NCI-H510A treated with DMSO at 0.1 percent for 48 hours (cell line): ENCODE results near the gene ATP6V0D1.
"Not testable (repeated sequence)": the region's sequence is repeated elsewhere in the genome, so short reads cannot be mapped to it uniquely, and the experiment has no call there.

Experiments
- DNase-seq: peaks from one replicate; lab custom pipeline; 2025; lab: John Stamatoyannopoulos, UW

Gene ATP6V0D1

DNA sequence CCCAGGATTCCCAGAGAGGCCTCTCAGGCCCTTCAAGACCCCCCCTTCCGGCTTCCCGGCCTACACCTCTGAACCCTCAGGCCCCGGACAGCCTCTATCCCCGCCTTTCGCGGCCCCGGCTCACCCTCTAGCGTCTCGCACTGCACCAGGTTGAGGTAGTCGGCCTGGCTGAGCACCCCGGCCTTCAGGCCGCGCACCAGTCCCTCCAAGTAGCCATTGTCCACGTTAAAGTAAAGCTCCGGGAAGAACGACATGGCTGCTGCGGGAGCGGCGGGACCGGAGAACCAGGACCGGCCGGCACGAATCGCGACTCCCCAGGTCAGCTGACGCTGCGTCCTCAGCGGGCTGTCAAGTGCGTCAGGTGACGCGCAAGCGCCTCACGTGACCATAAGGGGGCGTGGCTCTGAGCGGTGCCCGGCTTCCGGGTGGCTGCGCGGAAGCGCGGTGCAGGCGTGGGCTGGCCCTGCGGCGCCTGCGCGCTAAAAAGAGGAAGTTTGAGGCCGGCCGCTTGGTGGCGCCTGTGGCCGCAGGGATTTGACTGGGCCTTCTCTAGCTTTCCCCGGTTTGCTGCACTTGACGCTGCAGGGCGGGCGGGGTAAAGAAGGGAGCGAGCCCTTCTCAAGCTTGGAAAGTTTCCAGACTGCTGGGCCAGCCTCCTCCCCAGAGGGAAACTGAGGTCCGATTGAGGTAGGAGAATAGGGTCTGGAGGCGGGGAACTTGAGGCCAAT is at the start of gene ATP6V0D1:
ATP6V0D1 (minus strand) TSS at position 325 of the 728 bp plus-strand sequence; CDS start at position 254, 71 bp downstream.
- DNase-seq, result peak; percentile 91

DNA sequence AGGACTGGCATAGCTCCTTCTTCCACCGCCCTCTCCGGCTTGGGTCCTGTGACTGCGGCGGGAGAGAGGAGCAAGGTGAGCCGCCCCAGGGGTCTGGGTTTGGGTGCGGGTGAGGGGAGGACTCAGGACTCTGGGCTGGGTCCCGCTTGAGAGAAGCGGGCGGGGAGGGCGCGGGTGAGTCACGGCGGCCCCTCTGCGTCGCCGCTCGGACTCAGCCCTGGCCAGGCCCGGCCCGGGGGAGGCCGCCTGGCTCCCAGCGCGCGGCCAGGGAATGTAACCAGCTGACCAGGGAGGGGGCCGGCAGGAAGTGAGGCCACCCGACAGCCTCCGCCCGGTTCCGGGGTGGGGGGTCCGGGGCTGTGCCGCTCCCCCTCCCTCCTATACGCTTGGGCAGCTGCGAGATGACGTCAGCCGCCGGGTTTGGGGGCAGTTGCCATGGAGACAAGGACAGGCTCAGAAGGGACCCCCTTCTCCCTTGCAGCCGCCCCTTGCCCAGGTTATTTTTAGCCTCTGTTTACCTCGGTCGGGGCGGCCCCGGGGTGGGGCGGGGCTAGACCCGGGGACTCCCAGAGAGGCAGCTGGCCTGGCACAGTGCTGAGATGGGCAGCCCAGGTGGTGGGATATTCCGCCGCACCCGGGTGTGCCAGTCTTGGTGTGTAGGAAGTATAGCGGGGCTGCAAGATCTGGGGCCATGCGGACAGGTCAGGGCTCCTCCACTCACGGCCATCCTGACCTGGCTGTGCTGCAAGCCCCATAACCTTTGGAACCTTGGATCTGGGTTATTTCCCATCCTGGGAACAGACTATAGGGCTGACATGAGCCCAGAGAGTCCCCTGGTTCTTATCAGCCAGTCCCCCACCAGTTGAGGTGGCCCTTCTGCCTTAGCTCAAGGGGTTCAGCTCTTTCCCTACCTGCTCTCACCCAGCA is 49.3 kb upstream of the ATP6V0D1 start:
- no peak for DNase-seq

DNA sequence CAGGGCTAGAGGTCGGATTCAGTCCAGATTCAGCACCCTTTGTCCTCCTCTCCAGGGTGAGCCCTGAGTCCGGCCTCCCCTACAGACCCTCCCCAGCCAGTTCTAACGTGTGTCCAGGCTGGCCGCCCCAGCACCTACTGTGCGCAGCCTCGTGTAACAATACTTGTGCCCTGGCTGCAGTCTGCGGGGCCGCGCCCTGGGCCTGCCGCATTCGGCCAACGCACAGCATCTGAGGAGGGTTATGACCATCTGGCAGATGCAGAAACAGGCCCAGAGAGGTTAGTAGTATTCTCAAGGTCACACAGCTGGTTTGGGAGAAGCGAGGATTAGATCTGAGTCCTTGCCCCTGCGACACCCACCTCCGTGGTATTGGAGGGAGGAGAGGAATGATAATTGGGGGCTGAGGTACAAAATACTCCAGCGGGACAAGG is 48.6 kb upstream of the ATP6V0D1 start:
- DNase-seq, result no peak

DNA sequence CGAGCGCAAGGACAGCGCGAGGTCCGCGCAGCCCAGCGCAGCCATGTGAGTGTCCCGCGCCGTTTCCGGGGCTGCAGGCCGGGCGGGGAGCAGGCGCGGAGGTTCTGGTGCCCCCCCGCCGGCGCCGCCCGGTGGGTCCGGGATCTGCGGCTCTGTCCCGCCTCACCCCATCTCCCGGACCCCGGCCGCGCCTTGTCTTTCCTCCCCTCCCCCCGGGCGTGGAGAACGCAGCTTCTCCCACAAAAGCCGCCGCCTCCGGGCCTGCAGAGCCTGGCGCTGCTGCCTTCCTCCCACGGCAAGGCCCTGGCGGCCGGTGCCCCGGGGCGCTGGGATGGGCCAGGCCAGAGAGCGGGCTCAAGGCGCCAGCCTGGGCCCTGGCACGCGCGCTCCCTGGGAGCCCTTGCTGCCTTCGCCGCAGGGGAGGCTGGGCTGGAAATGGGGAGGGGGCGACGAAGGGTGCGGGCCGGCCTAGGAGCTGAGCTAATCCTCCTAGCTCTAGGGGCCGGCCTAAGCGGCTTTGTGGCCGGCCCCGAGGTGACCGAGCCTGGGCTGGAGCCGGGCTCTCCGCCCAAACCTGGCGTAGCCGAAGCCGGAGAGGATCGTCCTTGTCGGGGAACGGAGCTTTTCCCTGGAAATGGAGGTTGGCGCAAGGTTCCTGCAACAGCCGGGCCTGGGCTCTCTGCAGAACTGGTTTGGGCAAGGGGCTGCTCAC is 48.1 kb upstream of the ATP6V0D1 start:
- DNase-seq, result no peak

DNA sequence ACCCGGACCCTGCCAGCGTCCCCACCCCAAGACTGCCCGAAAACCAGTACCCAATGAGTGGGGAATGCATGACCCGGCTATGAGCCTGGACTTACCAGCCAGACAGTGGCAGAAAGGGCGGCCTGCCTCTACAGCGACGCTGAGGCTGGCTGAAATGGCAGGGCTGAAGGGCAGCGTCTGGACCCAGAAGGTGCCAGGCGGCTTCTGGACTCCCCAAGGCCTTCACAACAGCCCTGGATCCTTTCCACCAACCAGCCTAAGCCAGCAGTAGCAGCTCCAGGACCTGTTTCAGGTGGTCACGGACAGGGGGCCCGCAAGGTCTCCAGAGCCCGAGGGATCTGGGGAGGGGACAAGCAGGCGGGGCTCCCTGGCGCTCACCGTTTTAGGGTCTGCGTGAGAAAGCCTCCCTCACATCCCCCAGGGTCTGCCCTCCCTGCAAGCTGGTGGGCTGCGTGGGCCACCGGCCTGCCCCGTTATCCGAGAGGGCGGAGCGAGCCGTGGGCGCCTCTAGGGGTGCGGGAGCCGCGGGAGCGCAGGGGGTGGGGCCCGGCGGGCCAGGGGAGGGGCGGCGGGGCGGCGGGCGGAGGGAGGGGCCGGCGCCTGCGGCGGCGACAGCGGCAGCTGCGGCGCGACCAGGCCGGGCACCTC is 47.4 kb upstream of the ATP6V0D1 start, which contains the start of gene RIPOR1:
RIPOR1 (plus strand) TSS at position 608 of the 648 bp plus-strand sequence. CDS start 9,618 bp downstream, outside the sequence.
- peak; percentile 11 for DNase-seq

DNA sequence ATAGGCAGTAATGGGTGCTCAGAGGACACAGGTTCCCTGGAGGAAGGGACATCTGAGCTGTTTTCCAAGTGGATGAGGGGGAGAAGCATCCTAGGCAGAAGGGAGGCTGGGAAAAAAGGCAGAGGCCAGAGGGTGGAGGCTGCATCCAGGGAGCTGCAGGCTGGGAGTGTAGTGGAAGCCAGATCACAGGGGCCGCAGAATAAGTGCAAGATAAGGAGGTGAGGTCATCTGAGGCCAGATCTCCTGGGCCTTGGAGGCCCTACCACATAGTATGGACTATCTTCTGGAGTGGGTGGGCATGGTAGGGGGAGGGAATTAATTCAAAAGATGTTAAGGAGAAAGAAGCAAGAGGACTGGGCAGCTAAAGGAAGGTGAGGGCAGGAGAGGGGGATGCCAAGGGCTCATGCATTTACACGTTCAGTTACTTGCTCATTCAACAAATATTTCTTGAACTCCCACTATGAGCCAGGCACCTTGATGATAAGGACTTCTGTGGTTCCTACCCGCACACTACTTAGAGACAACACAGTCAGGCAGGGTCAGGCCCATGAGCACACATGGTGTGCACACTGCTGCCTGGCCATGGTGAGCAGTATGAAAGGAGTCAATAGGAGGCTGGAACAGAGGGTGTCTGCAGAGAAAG is 45.3 kb upstream of the ATP6V0D1 start:
- DNase-seq, result no peak

DNA sequence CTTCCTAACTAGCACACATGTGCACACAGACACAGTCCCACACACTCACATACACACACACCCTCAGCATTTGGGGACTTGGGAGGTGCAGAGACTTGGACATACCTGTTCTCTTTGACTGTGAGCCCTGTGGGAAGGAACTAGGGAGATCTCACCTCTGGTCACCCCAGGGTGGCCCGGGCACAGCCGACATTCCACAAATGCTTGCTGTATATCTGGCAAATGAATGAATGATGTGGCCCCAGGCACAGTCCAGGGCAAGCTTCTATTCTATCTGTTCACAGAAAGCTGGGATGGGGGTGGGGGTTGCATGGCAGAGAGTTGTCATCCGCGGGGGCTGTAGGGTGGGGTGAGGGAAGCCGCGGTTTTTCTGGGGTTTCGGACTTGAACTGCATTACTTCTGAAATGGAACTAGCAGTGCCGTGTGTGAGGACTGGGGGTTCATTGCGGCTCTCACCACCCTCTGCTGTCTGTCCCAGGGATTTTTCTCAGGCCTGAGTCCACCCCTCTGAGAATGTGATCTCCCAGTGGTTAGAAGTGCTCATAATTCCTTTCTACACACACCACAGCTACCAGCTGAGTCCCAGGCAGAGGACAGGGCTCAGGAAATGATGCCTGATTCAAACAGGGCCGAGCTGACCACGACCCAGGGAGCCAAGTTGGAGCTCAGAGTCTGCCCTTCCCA is 44.4 kb upstream of the ATP6V0D1 start:
- no peak for DNase-seq

DNA sequence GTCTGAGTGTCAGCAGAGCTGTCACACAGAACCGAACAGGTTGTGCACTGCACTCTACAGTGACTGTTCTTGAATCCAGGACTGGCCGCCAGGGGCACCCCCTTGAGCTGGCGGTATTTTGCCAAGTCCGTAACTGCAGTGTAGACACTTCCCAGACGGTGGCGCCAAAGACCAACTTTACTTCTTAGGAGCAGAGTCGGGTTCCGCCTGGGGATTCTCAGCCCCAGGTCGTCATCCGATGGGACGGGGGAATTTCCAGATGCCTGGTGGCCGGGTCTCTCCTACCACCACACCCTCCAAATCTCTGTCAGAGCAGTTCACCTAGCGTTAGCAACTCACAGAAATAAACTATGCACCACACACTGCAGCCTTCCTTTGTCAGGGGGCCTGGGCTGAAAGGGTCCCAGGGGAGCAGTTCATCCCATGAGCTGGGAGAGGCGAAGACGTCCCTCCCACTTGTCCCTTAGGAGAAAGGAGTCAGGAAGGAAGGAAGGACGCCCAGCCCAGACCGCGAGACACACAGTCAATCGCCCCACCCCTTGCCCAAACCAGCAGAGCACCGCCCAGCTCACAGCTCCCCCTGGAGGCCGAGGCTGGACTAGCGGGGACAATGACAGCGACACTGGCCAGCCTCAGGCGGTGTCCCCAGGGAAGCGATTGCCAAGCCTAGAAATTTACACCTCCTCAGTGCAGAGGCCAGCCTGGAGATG is 40.3 kb upstream of the ATP6V0D1 start:
- DNase-seq, result peak; percentile 78

DNA sequence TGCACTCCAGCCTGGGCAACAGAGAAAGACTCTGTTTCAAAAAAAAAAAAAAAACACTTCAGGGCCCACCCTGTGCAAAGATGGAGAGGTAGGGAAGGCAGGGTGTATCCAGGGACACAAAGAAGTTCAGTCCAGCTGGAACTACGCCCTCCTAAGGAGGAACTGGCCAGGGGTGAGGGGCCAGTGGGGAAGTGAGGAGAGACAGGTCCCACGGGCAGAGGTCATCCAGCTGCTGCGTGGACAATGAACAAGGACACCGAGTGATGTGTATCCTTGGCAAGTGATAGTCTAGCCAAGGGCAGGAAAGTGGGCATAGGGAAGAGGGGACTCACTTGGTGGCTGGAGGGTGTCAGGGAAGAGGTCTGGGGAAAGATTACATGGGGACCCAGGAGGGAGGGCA is 38.3 kb upstream of the ATP6V0D1 start:
- DNase-seq, result no peak

DNA sequence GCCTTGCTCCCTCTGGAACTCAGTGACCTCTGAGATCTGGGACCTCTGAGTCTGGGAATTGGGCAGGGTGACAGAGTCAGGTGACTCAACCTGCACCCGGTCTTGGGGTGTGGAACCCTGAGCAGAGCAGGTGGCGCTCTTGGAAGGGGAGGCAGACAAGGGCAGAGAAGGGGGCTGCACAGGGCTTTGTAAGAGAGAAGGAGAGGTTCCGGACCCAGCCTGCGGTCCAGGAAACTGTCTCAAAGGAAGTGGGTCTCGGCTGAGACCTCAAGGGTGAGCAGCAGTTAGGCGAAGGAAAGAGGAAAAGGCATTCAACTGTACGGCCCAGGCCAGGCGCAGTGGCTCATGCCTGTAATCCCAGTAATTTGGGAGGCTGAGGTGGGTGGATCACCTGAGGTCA is 37.7 kb upstream of the ATP6V0D1 start:
- no peak for DNase-seq

DNA sequence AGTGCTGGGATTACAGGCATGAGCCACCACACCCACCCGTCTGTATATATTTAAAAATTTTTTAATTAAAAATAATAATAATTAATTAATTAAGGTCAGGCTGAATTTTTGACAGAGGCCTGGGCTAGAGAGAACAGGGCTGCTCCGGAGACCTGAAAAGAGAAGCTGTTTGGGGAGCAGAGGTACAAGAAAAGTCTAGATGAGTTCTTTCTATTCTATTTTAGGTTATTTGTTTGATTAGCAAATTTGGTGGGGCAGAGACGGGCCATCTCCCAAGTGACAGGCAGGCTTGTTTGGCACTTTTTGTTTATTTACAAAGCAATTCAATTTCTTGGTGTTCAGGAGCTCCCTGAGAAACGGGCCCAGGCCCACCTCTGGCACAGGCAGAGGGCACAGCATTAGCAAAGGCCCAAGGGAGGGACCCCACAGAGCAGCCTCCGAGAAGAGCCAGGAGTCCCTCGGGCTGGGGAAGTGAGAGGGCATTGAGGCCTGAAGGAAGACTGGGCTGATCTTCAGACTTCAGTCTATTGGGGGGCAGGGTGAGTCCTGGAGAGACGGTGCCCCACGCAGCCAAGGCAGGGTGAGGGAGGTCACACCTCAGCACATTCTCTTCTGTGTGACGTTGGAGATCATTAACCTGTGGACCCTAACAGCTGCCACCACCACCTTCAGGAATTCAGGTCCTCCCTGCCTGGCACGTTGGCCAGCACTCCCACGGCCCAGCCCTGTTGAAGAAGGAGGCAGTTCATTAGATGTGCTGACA is 36.9 kb upstream of the ATP6V0D1 start:
- DNase-seq, result no peak

DNA sequence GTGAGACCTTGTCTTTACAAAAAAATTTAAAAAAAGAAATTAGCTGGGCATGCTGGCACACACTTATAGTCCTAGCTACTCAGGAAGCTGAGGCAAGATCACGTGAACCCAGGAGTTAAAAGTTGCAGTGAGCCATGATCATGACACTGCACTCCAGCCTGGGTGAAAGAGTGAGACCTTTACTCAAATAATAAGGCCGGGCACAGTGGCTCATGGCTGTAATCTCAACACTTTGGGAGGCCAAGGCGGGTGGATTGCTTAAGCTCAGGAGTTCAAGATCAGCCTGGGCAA is 36.1 kb upstream of the ATP6V0D1 start:
- no peak for DNase-seq

DNA sequence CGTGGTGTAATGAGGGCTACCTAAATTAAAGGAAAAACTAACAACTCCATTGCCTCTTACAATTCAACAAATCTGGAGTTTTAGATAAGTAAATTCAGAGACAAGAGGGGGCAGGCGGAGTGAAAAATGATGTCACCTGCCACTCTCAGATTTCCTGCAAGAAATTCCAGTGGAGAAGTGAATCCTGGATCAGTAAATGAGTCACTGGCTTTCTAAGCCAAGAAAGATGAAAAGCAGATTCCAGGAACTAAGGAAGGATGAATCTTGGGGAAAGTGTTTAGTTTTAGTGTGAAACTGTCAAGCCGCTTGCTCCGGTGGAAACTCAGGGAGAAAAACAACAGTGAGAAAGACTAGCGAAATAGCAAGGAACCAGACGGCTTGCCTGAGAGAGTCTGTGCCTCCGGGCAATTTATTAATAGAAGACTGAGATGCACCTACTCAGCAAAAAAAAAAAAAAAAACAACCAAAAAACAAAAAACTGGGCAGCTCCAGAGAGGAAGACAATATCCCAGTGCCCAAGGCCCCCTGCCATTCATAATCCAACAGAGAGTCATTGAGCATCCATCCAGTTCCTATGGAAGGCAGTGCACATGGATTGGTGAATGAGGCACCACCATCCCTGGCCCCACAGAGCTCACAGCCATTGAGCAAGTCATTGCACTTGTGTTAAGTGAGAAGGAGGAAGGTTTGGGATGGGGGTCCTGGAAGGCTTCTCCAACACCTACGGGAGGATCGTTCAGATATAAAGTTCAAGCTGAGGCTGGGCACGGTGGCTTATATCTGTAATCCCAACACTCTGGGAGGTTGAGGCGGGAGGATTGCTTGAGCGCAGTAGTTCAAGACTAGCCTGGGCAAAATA is 35.6 kb upstream of the ATP6V0D1 start:
- no peak for DNase-seq

DNA sequence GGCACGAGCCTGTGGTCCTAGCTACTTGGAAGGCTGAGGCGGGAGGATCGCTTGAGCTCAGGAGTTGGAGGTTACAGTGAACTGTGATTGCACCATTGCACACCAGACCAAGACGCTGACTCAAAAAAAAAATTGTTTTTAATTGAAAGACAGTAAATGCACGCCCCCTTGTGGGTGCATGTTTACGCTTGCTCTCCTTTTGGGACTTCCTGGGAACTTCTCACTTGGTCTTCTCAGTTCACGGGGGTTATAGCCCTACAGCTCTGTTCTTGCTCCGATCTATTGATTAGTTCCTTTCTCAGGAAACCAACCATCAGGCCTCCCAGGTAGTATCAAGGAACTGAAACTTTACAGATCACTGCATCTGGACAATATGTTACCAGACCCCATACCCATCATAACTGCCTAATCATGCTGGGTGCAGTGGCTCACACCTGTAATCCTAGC is 33.4 kb upstream of the ATP6V0D1 start:
- peak; percentile 45 for DNase-seq

DNA sequence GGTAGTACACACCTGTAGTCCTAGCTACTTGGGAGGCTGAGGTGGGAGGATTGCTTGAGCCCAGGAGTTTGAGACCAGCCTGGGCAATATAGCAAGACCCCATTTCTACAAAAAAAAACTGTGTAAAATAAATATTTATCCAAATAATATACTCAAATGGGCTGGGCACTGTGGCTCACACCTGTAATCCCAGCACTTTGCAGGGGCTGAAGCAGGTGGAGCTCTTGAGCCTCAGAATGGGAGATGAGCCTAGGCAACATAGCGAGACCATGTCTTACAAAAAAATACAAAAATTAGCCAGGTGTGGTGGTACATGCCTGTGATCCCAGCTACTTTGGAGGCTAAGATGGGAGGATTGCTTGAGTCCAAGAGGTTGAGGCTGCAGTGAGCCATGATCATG is 32.9 kb upstream of the ATP6V0D1 start:
- not testable (repeated sequence) for DNase-seq

DNA sequence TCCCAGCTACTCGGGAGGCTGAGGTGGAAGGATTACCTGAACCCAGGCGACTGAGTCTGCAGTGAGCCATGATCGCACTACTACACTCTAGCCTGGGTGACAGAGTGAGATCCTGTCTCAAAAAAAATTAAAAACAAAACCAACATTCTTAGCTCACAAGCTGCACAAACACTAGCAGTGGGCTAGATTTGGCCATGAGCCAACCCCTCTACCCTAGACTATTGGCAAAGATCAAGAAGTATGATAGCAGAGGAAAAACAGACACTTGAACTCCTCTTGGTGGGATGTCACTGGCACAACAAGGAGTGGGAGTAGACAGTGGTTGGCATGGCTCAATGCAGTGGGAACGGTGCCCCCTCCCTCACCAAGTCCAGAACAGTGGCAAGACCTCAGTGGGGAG is 28.1 kb upstream of the ATP6V0D1 start:
- DNase-seq, result no peak

DNA sequence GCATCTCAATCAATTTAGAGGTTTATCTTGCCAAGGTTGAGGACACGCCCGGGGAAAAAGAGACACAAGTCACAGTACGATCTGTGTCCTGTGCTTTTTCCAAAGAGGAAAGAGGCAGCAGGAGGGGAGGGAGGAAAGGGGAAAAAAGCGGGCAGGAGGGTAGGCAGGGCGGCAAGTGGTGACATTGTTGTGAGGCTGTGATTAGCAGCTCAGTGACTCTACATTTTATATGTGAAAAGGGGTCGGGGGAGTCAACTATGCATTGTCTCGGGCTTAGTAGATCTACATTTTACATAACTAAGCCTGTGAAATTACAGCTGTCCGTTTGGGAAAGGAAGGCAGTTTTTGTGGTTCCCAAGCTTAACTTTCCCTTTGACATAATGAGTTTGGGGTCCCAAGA is 25.5 kb upstream of the ATP6V0D1 start:
- no peak for DNase-seq
